H1 (cell line): ENCODE data around the gene KLF13. TPM values are rescaled to one million over a fixed set of nuclear protein-coding genes. Genes with fewer than 3 reads are reported as not detected.

Source experiments
- CTCF ChIA-PET: fragments of 300-600 bp; sonication (Branson Sonifier 250); formaldehyde crosslinking; loops from one replicate; lab custom pipeline; 2021; ENCODE audit not compliant: partially characterized antibody; lab: Charles Lee
- POLR2A ChIA-PET: fragments of 300-600 bp; sonication (Branson Sonifier 250); formaldehyde crosslinking; loops from one replicate; lab custom pipeline; 2021; ENCODE audit warnings: inconsistent platforms; ENCODE audit not compliant: partially characterized antibody; lab: Charles Lee
- DNase-seq, 2 experiments: peaks; one replicate each; pipeline versions ENCODE4 v3.0.0 to v3.0.0-alpha.2; 2010 to 2022; ENCODE audit warnings: low spot score in 2 of 2, low read depth in 1 of 2, mixed read lengths in 1 of 2
- FAIRE-seq: peaks from 2 replicates; lab custom pipeline; 2011; peaks lifted over from hg19 to GRCh38; lab: Jason Lieb, UNC
- H2AFZ ChIP-seq: 2 replicates; pipeline ENCODE4 v1.8.1; 2012; ENCODE audit warnings: low read length, inconsistent platforms
- H2AK5ac ChIP-seq: 2 replicates; pipeline ENCODE4 v1.6.1; 2013; ENCODE audit warnings: low read depth, low read length
- H2BK120ac ChIP-seq: replicated peaks from 2 replicates; pipeline ENCODE3; 2013; ENCODE audit warnings: low read depth, low read length, inconsistent platforms
- H2BK12ac ChIP-seq: 2 replicates; pipeline ENCODE4 v1.6.1; 2013; ENCODE audit warnings: low read depth, low read length
- H2BK15ac ChIP-seq: 2 replicates; pipeline ENCODE4 v1.6.1; 2013; ENCODE audit warnings: low read length
- H2BK20ac ChIP-seq: 2 replicates; pipeline ENCODE4 v1.6.1; 2013; ENCODE audit warnings: low read length
- H2BK5ac ChIP-seq: 2 replicates; pipeline ENCODE4 v1.6.1; 2013; ENCODE audit warnings: low read depth, low read length
- H3K14ac ChIP-seq: 2 replicates; pipeline ENCODE4 v1.6.1; 2013; ENCODE audit warnings: inconsistent platforms; ENCODE audit not compliant: insufficient read length
- H3K18ac ChIP-seq: 2 replicates; pipeline ENCODE4 v1.6.1; 2013; ENCODE audit warnings: low read length; ENCODE audit errors: extremely low read depth
- H3K23ac ChIP-seq: 2 replicates; pipeline ENCODE4 v1.6.1; 2013; ENCODE audit warnings: inconsistent platforms; ENCODE audit not compliant: insufficient read length
- H3K23me2 ChIP-seq: 2 replicates; pipeline ENCODE4 v1.6.1; 2013; ENCODE audit warnings: low read depth, low read length
- H3K27ac ChIP-seq: 2 replicates; pipeline ENCODE4 v1.6.1; 2011; ENCODE audit warnings: low read depth, low read length, inconsistent platforms
- H3K27me3 ChIP-seq, 4 experiments: replicated peaks in 1 of 4; 1 replicate in 1 of 4; 2 replicates in 3 of 4; pipeline versions ENCODE4 v1.6.1 to v1.8.1; 2011 to 2013; ENCODE audit warnings: low read length in 3 of 4, mild to moderate bottlenecking in 3 of 4, inconsistent platforms in 2 of 4, mixed read lengths in 2 of 4, moderate library complexity in 1 of 4; ENCODE audit not compliant: control insufficient read depth in 3 of 4, insufficient read depth in 3 of 4; ENCODE audit errors: extremely low read depth in 1 of 4
- H3K36me3 ChIP-seq, 4 experiments: 2 replicates each; pipeline versions ENCODE4 v1.6.1 to v1.8.1; 2011 to 2013; ENCODE audit warnings: mild to moderate bottlenecking in 4 of 4, low read length in 3 of 4, moderate library complexity in 2 of 4, control low read depth in 1 of 4, inconsistent platforms in 1 of 4; ENCODE audit not compliant: insufficient read depth in 4 of 4, control insufficient read depth in 2 of 4
- H3K4ac ChIP-seq: replicated peaks from 2 replicates; pipeline ENCODE3; 2013; ENCODE audit warnings: low read length, low read depth, mixed read lengths, inconsistent platforms; ENCODE audit not compliant: insufficient read length
- H3K4me1 ChIP-seq, 4 experiments: replicated peaks in 1 of 4; 1 replicate in 1 of 4; 2 replicates in 3 of 4; pipeline versions ENCODE4 v1.6.1 to v1.8.1; 2011 to 2013; ENCODE audit warnings: low read length in 3 of 4, inconsistent platforms in 2 of 4, mixed read lengths in 1 of 4; ENCODE audit not compliant: insufficient read depth in 4 of 4, control insufficient read depth in 3 of 4
- H3K4me2 ChIP-seq, 2 experiments: 2 replicates each; pipeline versions ENCODE4 v1.6.1 to v1.8.1; 2011 to 2013; ENCODE audit warnings: low read depth in 2 of 2, low read length in 2 of 2, control low read depth in 1 of 2, inconsistent platforms in 1 of 2, mild to moderate bottlenecking in 1 of 2; ENCODE audit not compliant: insufficient read depth in 1 of 2
- H3K4me3 ChIP-seq, 4 experiments: fragments of 200-600, 300-600 bp in 1 of 4; sonication (generic), shearing (Covaris generic), sonication (Bioruptor Twin) in 1 of 4; 2 replicates each; pipeline versions ENCODE4 v1.5.1 to v1.8.1; 2011 to 2016; ENCODE audit warnings: low read length in 4 of 4, low read depth in 3 of 4, control low read depth in 2 of 4, inconsistent platforms in 2 of 4, mild to moderate bottlenecking in 2 of 4, mixed read lengths in 1 of 4, moderate library complexity in 1 of 4; ENCODE audit not compliant: insufficient read depth in 2 of 4; ENCODE audit errors: extremely low read depth in 1 of 4
- H3K56ac ChIP-seq: replicated peaks from 2 replicates; pipeline ENCODE3; 2013; ENCODE audit warnings: low read depth, mild to moderate bottlenecking, mixed read lengths, low read length, inconsistent platforms; ENCODE audit not compliant: insufficient read length
- H3K79me1 ChIP-seq: 2 replicates; pipeline ENCODE4 v1.6.1; 2013; ENCODE audit warnings: low read depth, low read length, control low read depth
- H3K79me2 ChIP-seq, 2 experiments: 2 replicates each; pipeline versions ENCODE4 v1.6.1 to v1.8.1; 2012 to 2013; ENCODE audit warnings: low read length in 2 of 2, mild to moderate bottlenecking in 2 of 2, inconsistent platforms in 1 of 2; ENCODE audit not compliant: insufficient read depth in 2 of 2, control insufficient read depth in 1 of 2
- H3K9ac ChIP-seq, 4 experiments: replicated peaks in 1 of 4; 1 replicate in 1 of 4; 2 replicates in 3 of 4; pipeline versions ENCODE4 v1.6.1 to v1.8.1; 2011 to 2013; ENCODE audit warnings: low read depth in 3 of 4, low read length in 3 of 4, control low read depth in 2 of 4, mild to moderate bottlenecking in 2 of 4, moderate library complexity in 2 of 4, inconsistent platforms in 1 of 4; ENCODE audit errors: extremely low read depth in 1 of 4
- H3K9me3 ChIP-seq, 2 experiments: 2 replicates each; pipeline versions ENCODE4 v1.6.1 to v1.8.1; 2012 to 2013; ENCODE audit warnings: mild to moderate bottlenecking in 2 of 2, moderate library complexity in 2 of 2, control low read depth in 1 of 2, inconsistent platforms in 1 of 2, low read depth in 1 of 2, low read length in 1 of 2, mixed read lengths in 1 of 2; ENCODE audit not compliant: insufficient read depth in 2 of 2
- H4K20me1 ChIP-seq, 2 experiments: replicated peaks in 1 of 2; 2 replicates each; pipeline versions ENCODE3 to v1.8.1; 2011 to 2013; ENCODE audit warnings: inconsistent platforms in 2 of 2, low read length in 2 of 2, mild to moderate bottlenecking in 1 of 2; ENCODE audit not compliant: insufficient read depth in 2 of 2, control insufficient read depth in 1 of 2
- H4K5ac ChIP-seq: 2 replicates; pipeline ENCODE4 v1.6.1; 2013; ENCODE audit warnings: low read length, low read depth, mixed read lengths, inconsistent platforms; ENCODE audit not compliant: insufficient read length
- H4K8ac ChIP-seq: 2 replicates; pipeline ENCODE4 v1.8.0; 2013; ENCODE audit warnings: mild to moderate bottlenecking, moderate library complexity, low read length, inconsistent platforms; ENCODE audit not compliant: insufficient read depth; ENCODE audit errors: extremely low read depth
- H4K91ac ChIP-seq: replicated peaks from 2 replicates; pipeline ENCODE3; 2013; ENCODE audit warnings: low read length, mixed read lengths, inconsistent platforms; ENCODE audit not compliant: insufficient read length
- CBX8 ChIP-seq: fragments of 300-800, 300-1000 bp; sonication (generic); IDR thresholded peaks from 2 replicates; pipeline ENCODE4 v1.7.1; 2016; ENCODE audit warnings: low read depth, low read length, borderline replicate concordance
- EGR1 ChIP-seq: IDR thresholded peaks from 2 replicates; pipeline ENCODE4 v1.6.1; 2011; ENCODE audit warnings: low read depth, low read length, borderline replicate concordance
- FOSL1 ChIP-seq: IDR thresholded peaks from 2 replicates; pipeline ENCODE4 v1.6.1; 2011; ENCODE audit warnings: mild to moderate bottlenecking, low read depth, low read length, moderate library complexity; ENCODE audit not compliant: insufficient read depth
- JUND ChIP-seq: IDR thresholded peaks from 2 replicates; pipeline ENCODE4 v1.6.1; 2011; ENCODE audit warnings: mild to moderate bottlenecking, improper control_type of control experiment, low read length
- KDM1A ChIP-seq: fragments of 200-600, 300-600 bp; sonication (generic); IDR thresholded peaks from 2 replicates; pipeline ENCODE4 v1.7.1; 2016; ENCODE audit warnings: mild to moderate bottlenecking, low read length, borderline replicate concordance
- RAD21 ChIP-seq, 2 experiments: IDR thresholded peaks in 1 of 2; conservative IDR thresholded peaks in 1 of 2; 2 replicates each; pipeline ENCODE4 v1.6.1; 2011; ENCODE audit warnings: low read depth in 2 of 2, low read length in 2 of 2, improper control_type of control experiment in 1 of 2, inconsistent platforms in 1 of 2, mild to moderate bottlenecking in 1 of 2, moderate library complexity in 1 of 2
- RBBP5 ChIP-seq: IDR thresholded peaks from 2 replicates; pipeline ENCODE4 v1.7.1; 2012; ENCODE audit warnings: low read depth, mild to moderate bottlenecking, inconsistent platforms, low read length, moderate library complexity, borderline replicate concordance
- SAP30 ChIP-seq: fragments of 300-600 bp; sonication (generic); IDR thresholded peaks from 2 replicates; pipeline ENCODE4 v1.7.1; 2012; ENCODE audit warnings: low read length, moderate library complexity, mild to moderate bottlenecking, inconsistent platforms; ENCODE audit not compliant: insufficient read depth, insufficient replicate concordance
- SIRT6 ChIP-seq: IDR thresholded peaks from one replicate; pipeline ENCODE4 v1.7.1; 2012; ENCODE audit warnings: low read length, inconsistent platforms
- SRF ChIP-seq: IDR thresholded peaks from 2 replicates; pipeline ENCODE4 v1.6.1; 2011; ENCODE audit warnings: mild to moderate bottlenecking, low read depth, low read length, moderate library complexity
- WGBS, 2 experiments: shearing (Covaris generic) in 1 of 2; methylation state at CpG; one replicate each; pipeline versions ENCODE4 v1.1.6 to v1.1.7; 2013 to 2015; ENCODE audit warnings: low lambda C conversion rate in 2 of 2, mixed read lengths in 2 of 2, inconsistent platforms in 1 of 2, low coverage in 1 of 2, missing lambda C conversion rate in 1 of 2; ENCODE audit not compliant: insufficient replicate concordance in 2 of 2, insufficient coverage in 1 of 2, insufficient read length in 1 of 2; ENCODE audit errors: extremely low coverage in 1 of 2, missing lambda C conversion rate in 1 of 2; 5-methylcytosine and 5-hydroxymethylcytosine counted together
- polyA plus RNA-seq, 7 experiments: library from polyadenylated mRNA; depleted of rRNA in 3 of 7; stranded (reverse) in 5 of 7; unstranded in 2 of 7; fragments of >200 nt in 5 of 7; fragments of 200-250 nt in 2 of 7; gene quantifications; 1 replicate in 5 of 7; 2 replicates in 1 of 7; 4 replicates in 1 of 7; pipeline versions ENCODE4 v1.2.1 to v1.2.3, GENCODE V29; 2011 to 2013; ENCODE audit warnings: missing spikeins in 2 of 7, mixed read lengths in 2 of 7
- total RNA-seq: library from RNA; stranded (reverse); fragmentation: NEBNext Ultra II Directional; extraction: Animal tissue kit (Norgen Biotek cat#: 25700); gene quantifications from 2 replicates; pipeline ENCODE4 v1.2.1, GENCODE V29; 2021
- TF ChIP-seq, protein P1 (sequence below): IDR thresholded peaks from 2 replicates; pipeline ENCODE4 v1.6.1; 2012; ENCODE audit warnings: low read length, inconsistent platforms

Gene KLF13
- total and polyA plus RNA-seq, 2 of the 8 experiments (the other 6 are each of a cell fraction or from before 2014, with no cell fraction given): 18.3 to 33.4 TPM

DNA sequence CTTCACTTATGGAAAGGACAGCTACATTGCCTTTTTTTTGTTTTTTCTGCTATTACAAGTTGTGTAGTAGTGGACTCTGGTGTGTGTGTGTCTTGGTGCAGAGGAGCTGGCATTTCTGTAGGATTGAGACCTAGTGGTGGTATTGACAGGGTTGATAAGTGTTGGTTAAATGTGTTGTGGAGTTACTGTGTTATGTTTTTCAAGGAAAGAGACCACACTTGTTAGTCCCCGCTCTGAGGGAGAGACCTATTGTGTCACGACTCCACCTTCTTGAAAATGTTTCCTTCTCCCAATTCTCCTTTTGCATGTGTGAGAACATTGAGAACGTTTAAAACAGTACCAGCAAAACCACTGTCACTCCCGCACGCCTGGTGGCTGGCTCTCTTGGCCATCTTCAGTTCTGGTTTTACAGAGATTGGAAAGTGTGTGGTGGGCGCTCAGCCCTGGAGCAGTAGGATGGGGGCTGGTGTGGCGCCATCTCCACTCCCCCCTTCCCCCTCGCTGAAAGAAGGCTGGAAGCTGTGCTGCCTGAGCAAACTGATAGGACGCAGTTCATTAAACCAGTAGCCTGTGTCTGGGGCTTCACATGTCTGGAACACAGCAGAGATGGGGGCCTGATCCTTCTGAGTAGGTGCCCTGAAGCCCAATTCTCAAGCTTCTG is 5.5 kb downstream of the KLF13 start:
- Histone ChIP-seq H4K8ac (no peak overlapping the region), H3K79me2 (peaks cover 13 to 74% of the 10 kb centered on the region in 2 experiments), H3K23ac (no peak overlapping the region), H3K9ac (no peak overlapping the region), H2AFZ (no peak overlapping the region), H4K91ac (no peak overlapping the region), H4K20me1 (peaks cover 37 to 45% of the 10 kb centered on the region in 2 experiments), H3K4me3 (no peak overlapping the region), H3K36me3 (no peaks in the 10 kb centered on the region), H3K4me2 (no peak overlapping the region), H3K18ac (no peak overlapping the region), H3K4ac (no peak overlapping the region), H2BK15ac (no peak overlapping the region), H3K27me3 (no peaks in the 10 kb centered on the region), H3K56ac (no peak overlapping the region), H2BK12ac (no peak overlapping the region), H3K9me3 (no peaks in the 10 kb centered on the region), H2BK120ac (no peak overlapping the region), H3K23me2 (peaks cover 10% of the 10 kb centered on the region; the same call in 1 of the 2 replicates), H4K5ac (no peak overlapping the region), H2BK20ac (no peak overlapping the region), H2AK5ac (no peak overlapping the region), H3K79me1 (peaks cover 26% of the 10 kb centered on the region), H3K4me1 (peaks cover 3 to 17% (median 7%) of the 10 kb centered on the region in 4 experiments), H2BK5ac (no peak overlapping the region), H3K27ac (no peak overlapping the region), H3K14ac (no peak overlapping the region)
- no peak for FAIRE-seq
- DNase-seq: no peak
- ChIA-PET CTCF (interaction anchor here (1.0 to 1.3 kb wide), 2 partner anchors 22 to 25 kb away, joined by 3 read pairs; no protein-coding TSS in a partner anchor), POLR2A (interaction anchor here (0.8 kb wide), 1 partner anchor 108 kb away, joined by 4 read pairs; no protein-coding TSS in a partner anchor)
- TF ChIP-seq EGR1 (no peak), RAD21 (IDR thresholded peaks at IDR 0.05 in 1 of 2, conservative IDR thresholded peaks at IDR 0.05 in 1 of 2; ENCODE audit: low read depth in 2 of 2, low read length in 2 of 2) (no peak), SRF (no peak), SIRT6 (no peak), KDM1A (no peak), SAP30 (no peak), FOSL1 (no peak), CBX8 (no peak), RBBP5 (no peak), JUND (no peak)
- TF ChIP-seq, protein P1, sequence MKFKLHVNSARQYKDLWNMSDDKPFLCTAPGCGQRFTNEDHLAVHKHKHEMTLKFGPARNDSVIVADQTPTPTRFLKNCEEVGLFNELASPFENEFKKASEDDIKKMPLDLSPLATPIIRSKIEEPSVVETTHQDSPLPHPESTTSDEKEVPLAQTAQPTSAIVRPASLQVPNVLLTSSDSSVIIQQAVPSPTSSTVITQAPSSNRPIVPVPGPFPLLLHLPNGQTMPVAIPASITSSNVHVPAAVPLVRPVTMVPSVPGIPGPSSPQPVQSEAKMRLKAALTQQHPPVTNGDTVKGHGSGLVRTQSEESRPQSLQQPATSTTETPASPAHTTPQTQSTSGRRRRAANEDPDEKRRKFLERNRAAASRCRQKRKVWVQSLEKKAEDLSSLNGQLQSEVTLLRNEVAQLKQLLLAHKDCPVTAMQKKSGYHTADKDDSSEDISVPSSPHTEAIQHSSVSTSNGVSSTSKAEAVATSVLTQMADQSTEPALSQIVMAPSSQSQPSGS: no peak
- WGBS, 2 experiments: 84% methylated on average over 9 of the region's 9 CpGs; no CpG with 5 or more reads in 1 of the 2 experiments
